Thyroid gland (tissue), 4 donors: ENCODE data around the gene CNGA3. TPM values are rescaled to one million over a fixed set of nuclear protein-coding genes. Genes with fewer than 3 reads are reported as not detected.

Experiments
- DNase-seq, 2 donors: peaks; one replicate each; pipeline ENCODE4 v3.0.0-alpha.2; 2019
- H3K27ac ChIP-seq, 3 donors: fragments of 200-600 bp; sonication (generic); 1 replicate in 2 of 3; 2 replicates in 1 of 3; pipeline ENCODE4 v1.5.1; 2016 to 2019; ENCODE audit warnings: mild to moderate bottlenecking in 1 of 3, moderate library complexity in 1 of 3
- H3K27me3 ChIP-seq: fragments of 200-600 bp; sonication (generic); one replicate; pipeline ENCODE4 v1.5.1; 2019
- H3K36me3 ChIP-seq, 2 donors: fragments of 200-600 bp; sonication (generic); one replicate each; pipeline ENCODE4 v1.5.1; 2016 to 2019
- H3K4me1 ChIP-seq, 2 donors: fragments of 200-600 bp; sonication (generic); one replicate each; pipeline ENCODE4 v1.5.1; 2017 to 2019
- H3K4me3 ChIP-seq, 3 donors: fragments of 200-600 bp; sonication (generic); replicated peaks in 1 of 3; 1 replicate in 2 of 3; 2 replicates in 1 of 3; pipeline ENCODE4 v1.5.1; 2016; ENCODE audit warnings: mild to moderate bottlenecking in 1 of 3
- H3K9me3 ChIP-seq: fragments of 200-600 bp; sonication (generic); one replicate; pipeline ENCODE4 v1.5.1; 2017
- CTCF ChIP-seq, 6 experiments: fragments of 200-600 bp in 3 of 6; fragments of 450-650 bp in 3 of 6; sonication (generic) in 3 of 6; IDR thresholded peaks; one replicate each; pipeline ENCODE4 v1.5.1; 2016 to 2019; ENCODE audit warnings: antibody characterized with exemption in 6 of 6, mild to moderate bottlenecking in 2 of 6, inconsistent platforms in 1 of 6, moderate library complexity in 1 of 6
- POLR2A ChIP-seq, 2 donors: fragments of 450-650 bp; IDR thresholded peaks; one replicate each; pipeline ENCODE4 v1.6.1; 2017; ENCODE audit warnings: antibody characterized with exemption in 2 of 2, mild to moderate bottlenecking in 2 of 2, moderate library complexity in 1 of 2
- WGBS, 2 donors: methylation state at CpG; one replicate each; pipeline ENCODE4 v1.1.5; 2017; 5-methylcytosine and 5-hydroxymethylcytosine counted together
- intact Hi-C: fragments of 100-400 bp; cut with DNase I; formaldehyde crosslinking; loops from one replicate; pipeline ENCODE4 v1.15.1; 2023
- total RNA-seq, 4 donors: library from RNA; depleted of rRNA; stranded (reverse); fragments of >200 nt; gene quantifications; one replicate each; pipeline ENCODE4 v1.2.3, GENCODE V29; 2016

The CNGA3 gene
- total RNA-seq, 4 donors from 2014 or later = 0.54 TPM; not detected in 3

- Histone ChIP-seq H3K27me3 (no peaks in the 10 kb centered on the region), H3K27ac (no peak overlapping the region), H3K9me3 (no peaks in the 10 kb centered on the region), H3K36me3 (no peaks in the 10 kb centered on the region), H3K4me3 (no peak overlapping the region), H3K4me1 (no peaks in the 10 kb centered on the region)
- no peak for DNase-seq
- 96 to 100% methylated on average over 4 of the region's 4 CpGs for WGBS, 2 donors
- intact Hi-C loops = loop anchor here (10.0 kb wide), 1 partner anchor 584 kb away; no protein-coding TSS in a partner anchor
- TF ChIP-seq POLR2A (IDR thresholded peaks at IDR 0.05) (no peak), CTCF (IDR thresholded peaks at IDR 0.05) (no peak)
These were observed 43.0 kb downstream of the CNGA3 start for GRCh38 chr2:98389251-98389605.

- no peak for DNase-seq
- 81 to 83% methylated on average over 16 to 19 of the region's 19 CpGs for WGBS, 2 donors
- no peaks in the 10 kb centered on the region for H3K27me3 ChIP-seq
These were observed 44.6 kb downstream of the CNGA3 start for GRCh38 chr2:98390571-98391476.

GRCh38 chr2:98391581-98392270 lies 45.5 kb downstream of the CNGA3 start:
- DNase-seq = no peak
- intact Hi-C loops = no loop called here
- H3K4me3 ChIP-seq = no peak overlapping the region
- 92 to 94% methylated on average over 14 to 16 of the region's 18 CpGs for WGBS, 2 donors
- no peak overlapping the region for H3K27ac ChIP-seq
- no peaks in the 10 kb centered on the region for H3K4me1 ChIP-seq
- no peaks in the 10 kb centered on the region for H3K36me3 ChIP-seq
- H3K27me3 ChIP-seq = no peaks in the 10 kb centered on the region
- no peaks in the 10 kb centered on the region for H3K9me3 ChIP-seq
- no peak for TF ChIP-seq POLR2A (IDR thresholded peaks at IDR 0.05)
- no peak for TF ChIP-seq CTCF (IDR thresholded peaks at IDR 0.05)

More at GRCh38 chr2:98390571-98391476, 44.6 kb downstream of the CNGA3 start:
- Histone ChIP-seq H3K36me3 (no peaks in the 10 kb centered on the region), H3K4me1 (no peaks in the 10 kb centered on the region), H3K27ac (no peak overlapping the region), H3K9me3 (no peaks in the 10 kb centered on the region), H3K4me3 (no peak overlapping the region)
- intact Hi-C loops = no loop called here
- TF ChIP-seq CTCF (IDR thresholded peaks at IDR 0.05) (no peak), POLR2A (IDR thresholded peaks at IDR 0.05) (no peak)

GRCh38 chr2:98393354-98393753 lies 47.1 kb downstream of the CNGA3 start:
- WGBS, 2 donors = 86 to 94% methylated on average over 5 of the region's 5 CpGs
- Histone ChIP-seq H3K4me1 (no peaks in the 10 kb centered on the region), H3K9me3 (no peaks in the 10 kb centered on the region), H3K27me3 (no peaks in the 10 kb centered on the region), H3K4me3 (no peak overlapping the region), H3K27ac (no peak overlapping the region), H3K36me3 (no peaks in the 10 kb centered on the region)
- intact Hi-C loops = no loop called here
- no peak for TF ChIP-seq CTCF (IDR thresholded peaks at IDR 0.05)
- TF ChIP-seq POLR2A (IDR thresholded peaks at IDR 0.05) = no peak
- DNase-seq = no peak
